ENCODE data around the gene IL25.

GRCh38 chr14:23408307-23408630 is 35.7 kb downstream of the IL25 start:
- TF ChIP-seq CTCF (conservative IDR thresholded peaks at IDR 0.05; ENCODE audit: low read depth in 2 of 2) = no peak
- TF ChIP-seq EZH2 (IDR thresholded peaks at IDR 0.05; ENCODE audit: low read depth, unreplicated experiment) = no peak
- TF ChIP-seq ZNF114 (CRISPR knock-in tag; IDR thresholded peaks at IDR 0.05) = no peak
- no peak for TF ChIP-seq POLR2AphosphoS5 (IDR thresholded peaks at IDR 0.05; ENCODE audit: low read depth)
- no peak for TF ChIP-seq CREB1 (CRISPR knock-in tag; IDR thresholded peaks at IDR 0.05; ENCODE audit: low read depth)

Data from GM23338 (cell line).